Activated CD8-positive, alpha-beta T cell treated with anti-CD3 and anti-CD28 coated beads for 36 hours (primary cell): ENCODE measurements around the gene C14orf180. TPM values are rescaled to one million over a fixed set of nuclear protein-coding genes. Genes with fewer than 3 reads are reported as not detected.

Source experiments
- ATAC-seq: fragments of 200-7000 bp; cut with Tn5 transposase; one replicate; pipeline ENCODE4 v1.10.0; 2021; ENCODE audit warnings: mild to moderate bottlenecking, moderate library complexity
- CTCF ChIA-PET: fragments of 350-600 bp; sonication (Branson Sonifier 250); formaldehyde crosslinking; loops from one replicate; lab custom pipeline; 2021; ENCODE audit warnings: antibody characterized with exemption; lab: Charles Lee
- POLR2A ChIA-PET: fragments of 350-600 bp; sonication (Branson Sonifier 250); formaldehyde crosslinking; loops from one replicate; lab custom pipeline; 2021; ENCODE audit warnings: antibody characterized with exemption; lab: Charles Lee
- DNase-seq: peaks from one replicate; pipeline ENCODE4 v3.0.0-alpha.2; 2020
- H3K27ac Mint-ChIP-seq: one replicate; pipeline ENCODE4 v1.8.0; 2021; ENCODE audit warnings: mild to moderate bottlenecking, mixed read lengths
- H3K27me3 Mint-ChIP-seq: one replicate; pipeline ENCODE4 v1.8.0; 2021; ENCODE audit warnings: mixed read lengths
- H3K36me3 Mint-ChIP-seq: one replicate; pipeline ENCODE4 v1.8.0; 2021; ENCODE audit warnings: low read depth, mixed read lengths
- H3K4me1 Mint-ChIP-seq: one replicate; pipeline ENCODE4 v1.8.0; 2021; ENCODE audit warnings: low read depth, mixed read lengths
- H3K4me3 Mint-ChIP-seq: one replicate; pipeline ENCODE4 v1.8.0; 2021; ENCODE audit warnings: mild to moderate bottlenecking, moderate library complexity, mixed read lengths
- H3K9me3 Mint-ChIP-seq: one replicate; pipeline ENCODE4 v1.8.0; 2021; ENCODE audit warnings: mixed read lengths
- CTCF ChIP-seq: fragments of 200-600 bp; IDR thresholded peaks from one replicate; pipeline ENCODE4 v1.8.0; 2022; ENCODE audit warnings: antibody characterized with exemption, mild to moderate bottlenecking
- intact Hi-C: fragments of 100-400 bp; cut with micrococcal nuclease; formaldehyde crosslinking; loops from one replicate; pipeline ENCODE4 v1.10.0; 2022
- total RNA-seq, 2 experiments: library from RNA; stranded (reverse); gene quantifications; one replicate each; pipeline ENCODE4 v1.2.3, GENCODE V29; 2021

C14orf180 gene
- total RNA-seq, 2 experiments from 2014 or later = not detected

DNA sequence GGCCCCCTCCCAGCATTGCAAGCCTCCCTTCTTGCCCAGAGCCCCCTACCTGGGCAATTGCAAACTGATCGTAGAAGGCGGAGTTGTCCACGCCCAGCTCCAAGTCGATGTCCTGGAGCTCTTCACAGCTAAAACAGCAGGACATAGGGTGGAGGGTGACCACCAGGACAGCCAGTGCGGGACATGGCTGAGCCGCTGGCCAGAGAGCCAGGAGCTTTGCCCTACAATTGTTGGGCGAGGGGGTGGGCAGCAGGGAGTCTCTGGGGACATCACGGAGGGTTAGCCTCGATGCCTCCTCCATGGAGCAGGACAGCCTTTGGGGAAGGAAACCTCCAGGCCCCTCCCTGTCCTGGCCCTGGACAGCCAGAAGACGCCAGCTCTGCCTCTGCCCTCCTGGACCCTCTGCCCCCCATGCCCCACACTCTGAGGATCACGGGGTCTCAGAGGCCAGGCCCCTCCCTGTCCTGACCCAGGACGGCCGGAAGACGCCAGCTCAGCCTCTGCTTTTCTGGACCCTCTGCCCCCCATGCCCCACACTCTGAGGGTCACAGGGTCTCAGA, 15.6 kb downstream of the C14orf180 start:
- H3K27ac Mint-ChIP-seq = no peak overlapping the region
- TF ChIP-seq CTCF = no peak
- ChIA-PET CTCF (no interaction called here), POLR2A (no interaction called here)
- no peak overlapping the region for H3K4me3 Mint-ChIP-seq
- no peaks in the 10 kb centered on the region for H3K36me3 Mint-ChIP-seq
- H3K4me1 Mint-ChIP-seq = no peaks in the 10 kb centered on the region
- peaks cover 3% of the 10 kb centered on the region for H3K27me3 Mint-ChIP-seq
- intact Hi-C loops = no loop called here
- no peak for ATAC-seq
- no peaks in the 10 kb centered on the region for H3K9me3 Mint-ChIP-seq
- DNase-seq = no peak

DNA sequence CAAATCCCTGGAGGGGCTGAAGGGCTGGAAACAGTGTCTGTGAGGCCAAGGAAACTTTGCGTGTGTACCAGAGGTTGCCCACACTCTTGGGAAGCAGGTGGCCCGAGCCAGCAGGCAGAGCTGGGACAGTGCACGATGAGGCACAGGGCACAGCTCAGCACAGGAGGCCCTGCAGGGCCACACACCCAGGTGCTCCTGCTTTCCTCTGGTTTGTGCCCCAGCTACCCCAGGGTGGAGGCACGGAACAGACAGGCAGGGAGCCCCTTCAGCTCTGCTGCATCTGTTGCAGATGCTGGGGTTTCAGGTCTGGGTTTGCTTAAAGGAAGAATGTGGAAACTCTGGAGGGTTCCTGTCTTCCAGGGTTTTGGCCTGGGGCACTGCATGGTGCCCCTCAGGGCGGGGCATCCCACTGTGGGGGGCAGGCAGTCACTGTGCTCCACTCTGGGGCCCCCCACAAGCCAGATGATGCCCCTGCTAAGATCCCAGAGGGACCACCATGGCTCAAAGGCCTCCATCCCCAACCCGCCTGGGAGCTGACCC, 16.4 kb downstream of the C14orf180 start:
- H3K4me1 Mint-ChIP-seq = no peaks in the 10 kb centered on the region
- TF ChIP-seq CTCF = no peak
- DNase-seq = no peak
- H3K36me3 Mint-ChIP-seq = no peaks in the 10 kb centered on the region
- no peak overlapping the region for H3K4me3 Mint-ChIP-seq
- H3K27ac Mint-ChIP-seq = no peak overlapping the region
- no peak for ATAC-seq
- intact Hi-C loops = no loop called here
- no peaks in the 10 kb centered on the region for H3K9me3 Mint-ChIP-seq
- CTCF ChIA-PET = no interaction called here
- H3K27me3 Mint-ChIP-seq = peaks cover 7% of the 10 kb centered on the region
- POLR2A ChIA-PET = no interaction called here

GRCh38 chr14:104596451-104596918, 16.9 kb downstream of the C14orf180 start:
- no peaks in the 10 kb centered on the region for H3K36me3 Mint-ChIP-seq
- ChIA-PET POLR2A (no interaction called here), CTCF (no interaction called here)
- peaks cover 7% of the 10 kb centered on the region for H3K27me3 Mint-ChIP-seq
- DNase-seq = no peak
- TF ChIP-seq CTCF = no peak
- H3K4me1 Mint-ChIP-seq = no peaks in the 10 kb centered on the region
- no peak for ATAC-seq
- H3K9me3 Mint-ChIP-seq = no peaks in the 10 kb centered on the region
- intact Hi-C loops = no loop called here
- no peak overlapping the region for H3K4me3 Mint-ChIP-seq
- H3K27ac Mint-ChIP-seq = no peak overlapping the region

- ChIA-PET CTCF (no interaction called here), POLR2A (no interaction called here)
- ATAC-seq (no peak), DNase-seq (no peak)
- no peaks in the 10 kb centered on the region for H3K4me1 Mint-ChIP-seq
- H3K27ac Mint-ChIP-seq = no peak overlapping the region
- no peaks in the 10 kb centered on the region for H3K9me3 Mint-ChIP-seq
- no peak for TF ChIP-seq CTCF
- H3K4me3 Mint-ChIP-seq = no peak overlapping the region
- peaks cover 7% of the 10 kb centered on the region for H3K27me3 Mint-ChIP-seq
- H3K36me3 Mint-ChIP-seq = no peaks in the 10 kb centered on the region
- intact Hi-C loops = no loop called here
These were observed 17.4 kb downstream of the C14orf180 start for GRCh38 chr14:104596927-104597351.

DNA sequence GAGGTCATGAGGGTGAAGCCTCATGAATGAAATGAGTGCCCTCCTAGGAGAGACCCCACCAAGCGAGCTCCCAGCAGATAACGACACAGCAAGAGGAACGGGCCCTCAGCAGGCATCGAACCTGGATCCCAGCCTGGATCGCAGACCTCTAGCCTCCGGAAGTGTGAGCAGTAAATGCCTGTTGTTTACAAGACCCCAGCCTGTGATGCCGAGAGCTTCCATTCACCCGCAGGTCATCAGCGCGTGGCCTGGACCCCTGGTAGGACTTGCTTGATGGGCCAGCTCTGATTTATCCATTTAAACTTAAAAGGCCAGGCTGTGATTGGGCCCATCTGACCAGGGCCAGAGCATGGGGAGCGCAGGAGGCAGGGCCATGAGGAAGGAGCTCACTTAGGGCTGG, 18.0 kb downstream of the C14orf180 start:
- Mint-ChIP-seq H3K27me3 (peaks cover 9% of the 10 kb centered on the region), H3K4me1 (no peaks in the 10 kb centered on the region), H3K27ac (no peak overlapping the region), H3K4me3 (no peak overlapping the region), H3K9me3 (no peaks in the 10 kb centered on the region), H3K36me3 (no peaks in the 10 kb centered on the region)
- ATAC-seq (no peak), DNase-seq (no peak)
- intact Hi-C loops = no loop called here
- no peak for TF ChIP-seq CTCF
- CTCF ChIA-PET = no interaction called here
- POLR2A ChIA-PET = no interaction called here
